ENCODE measurements around the gene HBG2. TPM values are rescaled to one million over a fixed set of nuclear protein-coding genes. Genes with fewer than 3 reads are reported as not detected.
"Not testable (repeated sequence)": the region's sequence is repeated elsewhere in the genome, so short reads cannot be mapped to it uniquely, and the experiment has no call there.

HBG2 gene
- over 10,000 TPM in 1 of 4 donors, 1,000 to 10,000 TPM in 3; 1,504 to 42,529 (median 2,280) TPM for polyA plus RNA-seq (ENCODE audit: insufficient read length in 4 of 4)

DNA sequence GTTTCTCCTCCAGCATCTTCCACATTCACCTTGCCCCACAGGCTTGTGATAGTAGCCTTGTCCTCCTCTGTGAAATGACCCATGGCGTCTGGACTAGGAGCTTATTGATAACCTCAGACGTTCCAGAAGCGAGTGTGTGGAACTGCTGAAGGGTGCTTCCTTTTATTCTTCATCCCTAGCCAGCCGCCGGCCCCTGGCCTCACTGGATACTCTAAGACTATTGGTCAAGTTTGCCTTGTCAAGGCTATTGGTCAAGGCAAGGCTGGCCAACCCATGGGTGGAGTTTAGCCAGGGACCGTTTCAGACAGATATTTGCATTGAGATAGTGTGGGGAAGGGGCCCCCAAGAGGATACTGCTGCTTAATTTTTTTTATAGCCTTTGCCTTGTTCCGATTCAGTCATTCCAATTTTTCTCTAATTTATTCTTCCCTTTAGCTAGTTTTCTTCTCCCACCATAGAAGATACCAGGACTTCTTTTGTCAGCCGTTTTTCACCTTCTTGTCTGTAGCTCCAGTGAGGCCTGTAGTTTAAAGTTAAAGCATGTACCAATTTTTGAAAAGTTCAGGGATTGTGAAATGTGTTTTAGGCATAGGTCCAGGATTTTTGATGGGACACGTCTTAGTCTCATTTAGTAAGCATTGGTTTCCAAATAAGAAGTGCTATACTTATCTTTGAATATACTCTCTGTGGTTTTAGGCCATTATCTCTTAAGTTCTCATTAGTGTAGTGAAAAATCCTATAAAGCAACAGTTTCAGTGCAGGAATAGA, at the start of gene HBG2:
HBG2 (minus strand) TSS at position 136 of the 768 bp plus-strand sequence; CDS start at position 83, 53 bp downstream.
- not testable (repeated sequence) for DNase-seq (ENCODE audit: low read depth in 4 of 4, low spot score in 3 of 4)

DNA sequence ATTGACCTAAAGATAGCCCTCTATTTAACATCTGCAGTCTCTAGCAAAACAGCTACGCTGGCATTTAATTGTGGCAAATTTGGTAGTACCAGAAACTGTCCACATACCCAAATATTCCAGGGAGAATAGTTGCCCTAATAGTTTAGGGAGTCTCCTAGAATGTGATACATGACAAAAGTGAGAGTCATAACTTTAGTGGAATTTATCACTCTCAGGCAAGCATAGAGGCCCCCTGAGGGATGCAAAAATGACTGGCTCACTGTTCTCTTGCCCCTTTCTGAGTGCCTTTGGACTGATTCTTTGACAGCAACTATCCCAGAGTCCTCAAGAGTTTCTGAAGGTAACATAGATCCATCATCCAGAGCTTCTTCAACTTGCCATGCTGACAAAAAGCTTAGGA, 49.5 kb upstream of the HBG2 start:
- DNase-seq (ENCODE audit: low read depth in 4 of 4, low spot score in 3 of 4) = no peak

DNA sequence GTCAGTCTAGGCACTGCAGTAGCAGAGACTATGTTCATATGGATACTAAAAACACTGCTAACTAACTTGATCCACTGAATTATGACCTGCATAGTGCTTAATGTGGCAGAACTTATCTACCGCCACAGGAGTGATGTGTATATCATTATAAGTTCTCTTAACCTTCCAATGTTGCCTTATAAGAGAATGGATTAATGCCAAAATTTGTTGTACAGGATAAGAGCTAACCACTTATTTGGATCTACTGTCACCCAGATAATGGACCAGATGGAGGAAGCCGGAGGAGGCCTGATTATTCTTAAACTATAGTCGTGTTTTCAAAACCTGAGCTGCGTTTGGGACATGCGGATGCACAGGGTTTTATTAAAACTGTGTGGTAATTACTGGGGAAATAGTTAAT, 49.0 kb upstream of the HBG2 start:
- no peak for DNase-seq (ENCODE audit: low read depth in 4 of 4, low spot score in 3 of 4)

DNA sequence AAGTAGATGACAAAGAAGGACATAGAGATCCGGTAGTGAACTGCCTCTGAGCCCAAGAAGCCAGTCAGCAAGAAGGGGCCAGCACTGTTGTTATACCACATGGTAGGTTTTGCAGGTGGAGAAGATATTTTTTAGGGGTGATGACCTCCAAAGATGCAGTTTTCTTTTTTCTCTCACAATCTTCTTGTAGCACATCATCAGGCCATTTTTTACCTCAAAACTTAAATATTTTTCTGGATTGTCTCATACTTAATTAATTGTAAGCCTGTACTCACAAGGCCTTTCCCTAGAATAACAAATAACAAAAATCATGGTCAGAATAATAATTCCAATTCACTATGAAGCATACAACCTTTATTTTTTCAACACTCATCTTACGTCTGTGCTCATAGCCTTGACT, 47.3 kb upstream of the HBG2 start, which contains the start of gene OR51B4:
OR51B4 (minus strand) TSS at position 101 of the 400 bp plus-strand sequence; CDS start at position 101, 0 bp downstream.
- DNase-seq (ENCODE audit: low read depth in 4 of 4, low spot score in 3 of 4) = no peak

DNA sequence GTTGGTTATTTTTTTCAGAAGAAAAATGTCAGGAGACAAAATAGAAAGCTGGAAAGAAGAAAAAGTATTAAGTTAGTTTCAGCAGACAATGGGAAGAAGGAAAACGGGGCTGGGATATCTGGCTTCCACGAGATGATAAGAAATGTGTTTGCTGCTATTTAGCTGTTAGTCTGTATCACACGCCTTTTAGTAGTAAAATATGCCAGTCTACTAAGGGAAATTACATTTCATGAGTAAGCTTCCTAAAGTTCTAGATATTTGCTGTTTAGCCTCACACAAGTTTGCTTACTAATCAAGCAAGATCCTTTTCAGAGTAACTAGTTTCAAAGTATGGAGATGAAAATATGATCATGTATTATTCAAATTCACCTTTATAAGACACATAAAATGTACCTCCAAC, 45.7 kb upstream of the HBG2 start:
- DNase-seq (ENCODE audit: low read depth in 4 of 4, low spot score in 3 of 4) = no peak

DNA sequence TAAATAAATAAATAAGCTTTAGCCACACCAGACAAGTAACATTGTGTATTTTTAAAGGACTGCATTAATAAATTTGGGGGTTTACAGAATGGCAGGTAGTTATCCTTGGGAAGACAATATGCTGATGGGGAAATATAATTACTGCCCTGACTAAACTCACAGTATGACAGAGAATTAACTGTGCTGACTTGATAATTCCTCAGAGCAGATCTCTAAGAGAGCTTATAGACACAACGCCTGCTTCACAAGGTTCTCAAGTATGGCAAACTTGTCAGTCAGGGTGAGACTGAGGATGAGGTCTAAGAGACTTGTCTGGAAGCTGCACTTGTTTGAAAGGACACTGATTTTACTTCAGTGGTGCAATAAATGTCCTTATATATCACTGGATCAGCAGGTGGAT, 43.9 kb upstream of the HBG2 start:
- no peak for DNase-seq (ENCODE audit: low read depth in 4 of 4, low spot score in 3 of 4)

DNA sequence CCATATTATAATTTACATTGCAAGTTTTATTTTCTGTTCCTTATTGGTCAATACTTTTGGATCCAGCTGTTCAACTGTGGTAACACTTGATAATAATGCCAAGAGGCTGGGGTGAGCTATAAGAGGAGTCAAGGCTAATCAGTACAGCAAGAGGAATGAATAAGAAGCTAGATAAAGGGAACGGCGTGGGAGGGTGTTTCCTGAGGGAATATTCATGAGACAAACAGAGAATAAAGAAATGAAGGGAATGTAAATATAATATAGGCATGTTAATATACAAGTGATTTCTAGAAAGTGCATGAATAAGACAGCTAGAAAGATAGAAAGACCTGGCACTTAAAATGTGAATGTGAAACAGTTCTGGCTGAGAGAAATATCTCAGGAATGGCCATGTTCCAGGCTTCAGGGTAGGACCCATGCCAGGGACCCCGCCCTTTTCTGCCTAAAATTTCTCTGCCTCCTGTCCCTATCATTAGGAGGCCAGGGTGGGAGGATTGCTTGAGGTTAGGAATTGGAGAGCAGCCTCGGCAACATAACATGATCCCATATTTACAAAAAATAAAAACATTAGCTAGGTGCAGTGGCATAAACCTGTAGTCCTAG, 43.2 kb upstream of the HBG2 start:
- DNase-seq (ENCODE audit: low read depth in 4 of 4, low spot score in 3 of 4) = no peak

DNA sequence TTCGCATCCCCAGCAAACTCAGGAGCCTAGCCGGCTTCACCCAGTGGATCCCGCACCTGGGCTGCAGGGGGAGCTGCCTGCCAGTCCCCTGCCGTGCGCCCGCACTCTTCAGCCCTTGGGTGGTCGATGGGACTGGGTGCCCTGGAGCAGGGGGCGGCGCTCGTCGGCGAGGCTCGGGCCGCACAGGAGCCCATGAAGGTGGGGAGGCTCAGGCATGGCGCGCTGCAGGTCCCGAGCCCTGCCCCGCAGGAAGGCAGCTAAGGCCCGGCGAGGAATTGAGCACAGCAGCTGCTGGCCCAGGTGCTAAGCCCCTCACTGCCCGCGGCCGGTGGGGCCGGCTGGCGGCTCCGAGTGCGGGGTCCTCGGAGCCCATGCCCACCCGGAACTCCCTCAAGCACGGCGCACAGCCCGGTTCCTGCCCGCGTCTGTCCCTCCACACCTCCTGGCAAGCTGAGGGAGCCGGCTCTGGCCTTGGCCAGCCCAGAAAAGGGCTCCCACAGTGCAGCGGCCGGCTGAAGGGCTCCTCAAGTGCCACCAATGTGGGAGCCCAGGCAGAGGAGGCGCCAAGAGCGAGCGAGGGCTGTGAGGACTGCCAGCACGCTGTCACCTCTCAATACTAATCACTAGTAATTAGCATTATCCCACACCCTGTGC, 39.9 kb upstream of the HBG2 start:
- not testable (repeated sequence) for DNase-seq (ENCODE audit: low read depth in 4 of 4, low spot score in 3 of 4)

DNA sequence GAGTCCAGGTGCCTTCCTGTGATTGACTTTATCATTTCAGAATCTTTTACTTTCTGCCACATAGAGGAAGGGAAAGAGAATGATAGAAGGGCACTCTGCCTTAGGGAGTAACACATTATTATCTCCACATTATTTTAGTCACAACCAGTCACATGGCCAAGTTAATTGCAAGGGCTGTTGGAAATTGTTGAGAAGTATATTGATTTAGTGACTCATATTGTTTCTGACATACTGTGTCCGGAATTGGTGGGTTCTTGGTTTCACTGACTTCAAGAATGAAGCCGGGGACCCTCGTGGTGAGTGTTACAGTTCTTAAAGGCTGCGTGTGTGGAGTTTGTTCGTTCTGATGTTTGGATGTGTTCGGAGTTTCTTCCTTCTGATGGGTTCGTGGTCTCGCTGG, 38.4 kb upstream of the HBG2 start:
- no peak for DNase-seq (ENCODE audit: low read depth in 4 of 4, low spot score in 3 of 4)

DNA sequence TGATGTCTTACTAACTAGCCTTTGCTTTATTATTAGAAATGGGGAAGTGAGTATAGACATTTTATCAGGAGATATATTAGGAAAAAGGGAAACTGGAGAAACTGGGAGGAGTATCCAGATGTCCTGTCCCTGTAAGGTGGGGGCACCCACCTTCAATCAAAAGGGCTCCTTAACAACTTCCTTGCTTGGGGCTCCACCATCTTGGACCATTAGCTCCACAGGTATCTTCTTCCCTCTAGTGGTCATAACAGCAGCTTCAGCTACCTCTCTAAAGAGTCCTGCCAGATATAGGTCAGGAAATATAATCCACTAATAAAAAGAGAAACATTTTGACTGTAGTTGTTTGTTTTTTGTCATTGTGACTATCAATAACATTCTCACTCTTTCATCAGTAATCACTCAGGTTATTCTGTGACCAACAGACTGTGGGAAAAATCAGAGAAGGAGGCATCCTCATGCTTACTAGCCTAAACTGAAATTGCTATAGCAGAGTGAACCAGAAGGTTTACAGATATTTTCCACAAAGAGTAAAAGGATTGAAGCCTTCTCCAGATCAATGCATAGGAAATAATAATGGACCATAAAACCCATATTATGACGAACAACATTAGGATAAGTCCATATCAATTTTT, 36.7 kb upstream of the HBG2 start:
- DNase-seq (ENCODE audit: low read depth in 4 of 4, low spot score in 3 of 4) = no peak

DNA sequence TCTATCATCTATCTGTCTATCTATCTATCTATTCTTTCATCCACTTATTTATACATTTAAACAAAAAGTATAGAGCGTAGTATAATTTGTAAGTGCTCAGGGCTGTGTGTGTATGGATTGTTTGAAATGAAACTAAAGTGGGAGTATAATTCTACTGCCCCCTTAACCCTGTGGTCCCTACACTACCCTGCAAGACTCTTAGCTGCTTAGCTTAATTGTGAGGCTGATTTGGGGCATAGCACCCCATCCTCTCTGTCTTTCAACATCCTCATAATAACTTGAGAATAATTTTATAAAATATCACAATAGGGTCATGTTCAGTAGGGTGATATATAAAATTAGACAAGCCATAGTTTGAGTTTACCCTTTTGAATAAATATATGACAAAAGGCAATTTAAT, 35.5 kb upstream of the HBG2 start:
- DNase-seq (ENCODE audit: low read depth in 4 of 4, low spot score in 3 of 4) = no peak

DNA sequence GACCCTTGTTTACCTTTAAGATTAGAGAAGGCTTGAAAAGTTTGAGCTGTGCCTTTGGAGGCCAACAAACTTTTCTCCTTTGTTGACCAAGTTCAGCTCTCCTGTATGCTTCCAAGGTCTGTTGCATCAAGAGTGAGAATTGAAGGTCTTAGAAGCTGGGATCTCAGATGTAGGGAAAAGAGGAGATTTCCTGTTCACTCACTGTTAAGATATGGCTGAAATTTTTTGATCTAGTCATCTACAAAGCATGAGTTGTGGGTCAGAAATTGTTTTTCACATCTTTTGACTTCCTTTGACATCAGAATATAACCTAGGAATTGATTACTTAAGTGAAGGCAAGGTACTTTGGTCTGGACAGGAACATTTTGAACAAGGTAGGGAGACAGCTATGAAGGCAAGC, 35.1 kb upstream of the HBG2 start:
- DNase-seq (ENCODE audit: low read depth in 4 of 4, low spot score in 3 of 4) = no peak

DNA sequence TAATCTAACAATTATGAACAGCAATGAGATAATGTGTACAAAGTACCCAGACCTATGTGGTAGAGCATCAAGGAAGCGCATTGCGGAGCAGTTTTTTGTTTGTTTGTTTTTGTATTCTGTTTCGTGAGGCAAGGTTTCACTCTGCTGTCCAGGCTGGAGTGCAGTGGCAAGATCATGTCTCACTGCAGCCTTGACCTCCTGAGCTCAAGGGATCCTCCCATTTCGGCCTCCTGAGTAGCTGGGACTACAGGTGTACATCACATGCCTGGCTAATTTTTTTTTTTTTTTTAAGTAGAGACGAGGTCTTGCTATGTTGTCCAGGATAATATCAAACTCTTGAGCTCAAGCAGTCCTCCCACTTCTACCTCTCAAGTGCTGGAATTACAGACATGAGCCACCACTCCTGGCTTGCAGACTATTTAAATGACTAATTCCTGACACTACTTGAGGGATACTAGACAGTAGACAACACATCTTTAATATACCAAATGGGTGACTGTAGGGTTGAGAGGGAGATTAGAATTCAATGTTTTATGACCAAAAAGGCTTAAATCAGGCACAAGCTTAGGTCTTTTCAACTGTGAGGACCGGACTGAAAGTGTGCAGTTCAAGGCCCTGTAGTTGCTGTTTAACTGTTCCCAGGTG, 34.4 kb upstream of the HBG2 start:
- DNase-seq (ENCODE audit: low read depth in 4 of 4, low spot score in 3 of 4) = no peak

DNA sequence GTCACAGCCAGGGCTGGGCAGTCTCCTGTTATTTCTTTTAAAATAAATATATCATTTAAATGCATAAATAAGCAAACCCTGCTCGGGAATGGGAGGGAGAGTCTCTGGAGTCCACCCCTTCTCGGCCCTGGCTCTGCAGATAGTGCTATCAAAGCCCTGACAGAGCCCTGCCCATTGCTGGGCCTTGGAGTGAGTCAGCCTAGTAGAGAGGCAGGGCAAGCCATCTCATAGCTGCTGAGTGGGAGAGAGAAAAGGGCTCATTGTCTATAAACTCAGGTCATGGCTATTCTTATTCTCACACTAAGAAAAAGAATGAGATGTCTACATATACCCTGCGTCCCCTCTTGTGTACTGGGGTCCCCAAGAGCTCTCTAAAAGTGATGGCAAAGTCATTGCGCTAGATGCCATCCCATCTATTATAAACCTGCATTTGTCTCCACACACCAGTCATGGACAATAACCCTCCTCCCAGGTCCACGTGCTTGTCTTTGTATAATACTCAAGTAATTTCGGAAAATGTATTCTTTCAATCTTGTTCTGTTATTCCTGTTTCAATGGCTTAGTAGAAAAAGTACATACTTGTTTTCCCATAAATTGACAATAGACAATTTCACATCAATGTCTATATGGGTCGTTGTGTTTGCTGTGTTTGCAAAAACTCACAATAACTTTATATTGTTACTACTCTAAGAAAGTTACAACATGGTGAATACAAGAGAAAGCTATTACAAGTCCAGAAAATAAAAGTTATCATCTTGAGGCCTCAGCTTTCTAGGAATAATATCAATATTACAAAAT, 33.7 kb upstream of the HBG2 start:
- DNase-seq (ENCODE audit: low read depth in 4 of 4, low spot score in 3 of 4) = no peak

DNA sequence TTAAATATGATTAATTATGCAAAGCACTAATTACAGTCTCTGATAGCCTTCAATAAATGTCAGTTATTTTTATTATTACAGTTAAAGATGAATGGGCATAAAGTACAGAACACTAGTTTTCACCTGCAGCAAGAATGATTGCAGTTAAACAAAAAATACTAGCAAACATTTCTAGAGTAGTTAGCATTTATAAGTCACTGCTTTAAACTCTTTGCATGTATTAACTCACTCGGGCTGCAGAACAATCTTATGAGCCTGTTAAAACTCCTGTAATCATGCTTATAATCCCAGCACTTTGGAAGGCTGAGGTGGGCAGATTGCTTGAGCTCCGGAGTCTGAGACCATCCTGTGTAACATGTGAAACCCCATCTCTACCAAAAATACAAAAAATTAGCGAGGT, 32.3 kb upstream of the HBG2 start:
- DNase-seq (ENCODE audit: low read depth in 4 of 4, low spot score in 3 of 4) = no peak

DNA sequence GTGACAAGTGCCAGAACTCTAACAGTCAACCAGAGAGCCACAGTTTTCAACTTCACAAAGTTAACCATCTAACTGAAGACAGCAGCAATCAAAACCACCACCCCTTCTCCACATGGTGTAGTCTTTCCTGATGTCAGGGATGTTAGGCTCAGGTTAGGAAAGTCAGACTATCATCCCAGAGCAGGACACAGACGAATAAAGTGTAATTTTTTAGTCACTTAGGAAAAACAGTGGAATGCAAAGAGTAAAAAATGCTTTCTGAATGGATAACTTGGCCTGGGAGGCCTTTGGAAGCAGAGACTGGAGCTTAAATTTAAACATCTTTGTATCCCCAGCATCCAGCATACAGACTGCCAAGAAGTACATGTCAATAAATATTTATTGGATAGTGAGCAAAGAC, 31.8 kb upstream of the HBG2 start:
- no peak for DNase-seq (ENCODE audit: low read depth in 4 of 4, low spot score in 3 of 4)

DNA sequence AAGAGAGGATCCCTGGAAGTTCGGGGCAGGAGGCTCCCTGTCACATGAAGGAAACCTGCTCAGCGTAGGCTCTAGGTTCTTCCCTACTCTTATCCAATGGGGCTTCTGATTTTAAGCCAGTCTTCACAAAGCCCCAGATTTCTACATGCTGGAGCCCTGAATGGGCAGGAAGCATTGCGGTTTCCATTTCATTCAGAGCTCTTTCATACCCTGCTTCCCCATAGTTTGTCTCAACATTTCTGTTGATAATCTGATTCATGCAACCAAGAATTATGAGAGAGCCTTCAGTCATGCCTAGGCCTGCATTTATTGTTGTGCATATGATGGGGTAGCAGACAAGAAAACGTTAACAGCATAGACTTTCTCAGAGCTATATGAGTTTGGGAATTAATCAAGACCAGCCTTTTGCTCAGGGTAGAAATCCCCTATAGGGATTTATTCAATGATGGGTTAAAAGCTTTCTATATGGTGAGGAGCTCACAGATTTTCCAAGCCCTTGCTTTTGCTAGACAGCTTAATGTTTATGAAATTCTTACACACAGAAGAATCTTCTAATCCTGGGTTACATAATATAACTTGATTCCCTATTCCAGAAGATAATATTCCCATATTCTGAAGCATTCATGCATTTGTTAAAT, 31.2 kb upstream of the HBG2 start:
- no peak for DNase-seq (ENCODE audit: low read depth in 4 of 4, low spot score in 3 of 4)

DNA sequence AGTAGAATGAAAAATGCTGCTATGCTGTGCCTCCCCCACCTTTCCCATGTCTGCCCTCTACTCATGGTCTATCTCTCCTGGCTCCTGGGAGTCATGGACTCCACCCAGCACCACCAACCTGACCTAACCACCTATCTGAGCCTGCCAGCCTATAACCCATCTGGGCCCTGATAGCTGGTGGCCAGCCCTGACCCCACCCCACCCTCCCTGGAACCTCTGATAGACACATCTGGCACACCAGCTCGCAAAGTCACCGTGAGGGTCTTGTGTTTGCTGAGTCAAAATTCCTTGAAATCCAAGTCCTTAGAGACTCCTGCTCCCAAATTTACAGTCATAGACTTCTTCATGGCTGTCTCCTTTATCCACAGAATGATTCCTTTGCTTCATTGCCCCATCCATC, 30.1 kb upstream of the HBG2 start:
- no peak for DNase-seq (ENCODE audit: low read depth in 4 of 4, low spot score in 3 of 4)

DNA sequence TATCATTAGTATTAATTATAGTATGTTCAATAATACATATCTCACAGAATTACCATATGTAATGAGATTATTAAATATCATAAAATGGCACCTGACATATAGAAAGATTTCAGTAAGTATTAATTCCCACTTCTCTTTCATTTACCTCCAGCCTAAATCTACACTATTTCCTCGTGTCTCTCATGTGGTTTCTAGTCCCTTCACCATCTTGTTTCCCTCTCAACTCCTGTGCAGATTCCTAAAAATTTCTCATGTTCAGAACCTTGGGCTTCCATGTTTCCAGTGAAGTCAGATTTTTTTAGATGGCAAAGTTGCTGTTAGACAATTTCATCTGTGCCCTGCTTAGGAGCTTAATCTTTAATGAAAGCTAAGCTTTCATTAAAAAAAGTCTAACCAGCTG, 29.3 kb upstream of the HBG2 start:
- no peak for DNase-seq (ENCODE audit: low read depth in 4 of 4, low spot score in 3 of 4)

DNA sequence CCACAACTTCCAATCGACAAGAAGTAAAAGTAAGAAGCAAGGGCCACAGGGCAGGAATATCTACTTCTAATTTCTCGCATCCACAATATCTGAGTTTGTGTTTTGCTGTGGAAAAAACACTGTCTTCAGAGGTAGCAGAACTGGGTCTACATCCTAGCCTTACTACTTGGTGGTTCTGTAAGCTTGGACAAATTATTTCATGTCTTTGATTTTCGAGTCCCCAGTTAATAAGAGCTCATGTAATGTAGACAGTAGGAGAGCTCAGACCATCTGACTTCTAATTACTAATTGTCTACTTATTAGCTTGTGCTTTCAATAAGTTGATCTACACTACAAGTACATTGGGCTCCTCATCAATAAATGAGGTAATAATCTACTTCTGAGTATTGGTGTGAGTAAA, 28.5 kb upstream of the HBG2 start:
- no peak for DNase-seq (ENCODE audit: low read depth in 4 of 4, low spot score in 3 of 4)
